HEK293T (cell line): ENCODE results near the gene KIF17.

Experiments used
- BHLHE40 ChIP-seq: fragments of 450-650 bp; IDR thresholded peaks from 2 replicates; pipeline ENCODE4 v1.6.1; 2016; ENCODE audit warnings: mild to moderate bottlenecking, moderate library complexity, borderline replicate concordance
- CTBP1 ChIP-seq: fragments of 450-650 bp; IDR thresholded peaks from 2 replicates; pipeline ENCODE4 v1.6.1; 2016; ENCODE audit warnings: borderline replicate concordance
- ELF4 ChIP-seq: fragments of 450-650 bp; IDR thresholded peaks from 2 replicates; pipeline ENCODE4 v1.6.1; 2017; ENCODE audit warnings: antibody characterized with exemption
- FOXA1 ChIP-seq: fragments of 450-650 bp; IDR thresholded peaks from 2 replicates; pipeline ENCODE4 v1.6.1; 2016; ENCODE audit warnings: mild to moderate bottlenecking
- HDGF ChIP-seq: fragments of 450-650 bp; IDR thresholded peaks from 2 replicates; pipeline ENCODE4 v1.6.1; 2017; ENCODE audit warnings: antibody characterized with exemption, borderline replicate concordance
- L3MBTL2 ChIP-seq: fragments of 450-650 bp; conservative IDR thresholded peaks from 2 replicates; pipeline ENCODE4 v1.6.1; 2016; ENCODE audit warnings: mild to moderate bottlenecking
- LEF1 ChIP-seq: fragments of 450-650 bp; IDR thresholded peaks from 2 replicates; pipeline ENCODE4 v1.6.1; 2017; ENCODE audit warnings: mild to moderate bottlenecking, borderline replicate concordance
- NFRKB ChIP-seq: fragments of 450-650 bp; IDR thresholded peaks from 2 replicates; pipeline ENCODE4 v1.6.1; 2016; ENCODE audit warnings: mild to moderate bottlenecking, moderate library complexity
- PKNOX1 ChIP-seq: fragments of 450-650 bp; IDR thresholded peaks from 2 replicates; pipeline ENCODE4 v1.6.1; 2016
- SP1 ChIP-seq: fragments of 450-650 bp; IDR thresholded peaks from 2 replicates; pipeline ENCODE4 v1.6.1; 2017
- SUZ12 ChIP-seq: fragments of 450-650 bp; IDR thresholded peaks from 2 replicates; pipeline ENCODE4 v1.6.1; 2016; ENCODE audit warnings: mild to moderate bottlenecking
- TARDBP ChIP-seq: fragments of 450-650 bp; IDR thresholded peaks from 2 replicates; pipeline ENCODE4 v1.6.1; 2016

- TF ChIP-seq TARDBP: no peak
- TF ChIP-seq LEF1: no peak
- TF ChIP-seq SUZ12: no peak
- TF ChIP-seq SP1: no peak
- no peak for TF ChIP-seq PKNOX1
- no peak for TF ChIP-seq BHLHE40
- no peak for TF ChIP-seq NFRKB
- TF ChIP-seq FOXA1: no peak
- no peak for TF ChIP-seq ELF4
- no peak for TF ChIP-seq CTBP1
- TF ChIP-seq L3MBTL2: no peak
- no peak for TF ChIP-seq HDGF
These were observed 93.1 kb downstream of the KIF17 start for GRCh38 chr1:20624709-20625108.
